Duodenal mucosa (tissue), 2 donors: ENCODE measurements around the gene FIZ1.

Experiments
- H3K27ac ChIP-seq: one replicate; pipeline ENCODE4 v1.7.0; 2013; ENCODE audit warnings: low read depth, low read length
- H3K27me3 ChIP-seq, 2 donors: one replicate each; pipeline ENCODE4 v1.7.0; 2013; ENCODE audit warnings: low read length in 2 of 2, control low read depth in 1 of 2; ENCODE audit not compliant: insufficient read depth in 2 of 2, control insufficient read depth in 1 of 2
- H3K36me3 ChIP-seq, 2 donors: one replicate each; pipeline ENCODE4 v1.7.0; 2013; ENCODE audit warnings: low read length in 2 of 2, control low read depth in 1 of 2; ENCODE audit not compliant: insufficient read depth in 2 of 2, control insufficient read depth in 1 of 2
- H3K4me1 ChIP-seq, 2 donors: one replicate each; pipeline ENCODE4 v1.7.0; 2013; ENCODE audit warnings: low read length in 2 of 2, control low read depth in 1 of 2; ENCODE audit not compliant: insufficient read depth in 2 of 2, control insufficient read depth in 1 of 2
- H3K4me3 ChIP-seq, 2 donors: one replicate each; pipeline ENCODE4 v1.7.0; 2013; ENCODE audit warnings: low read length in 2 of 2, low read depth in 1 of 2
- H3K9ac ChIP-seq, 2 donors: one replicate each; pipeline ENCODE4 v1.7.0; 2013; ENCODE audit warnings: low read length in 2 of 2, low read depth in 1 of 2
- H3K9me3 ChIP-seq, 2 donors: one replicate each; pipeline ENCODE4 v1.7.0; 2013; ENCODE audit warnings: low read length in 2 of 2, control low read depth in 1 of 2; ENCODE audit not compliant: control insufficient read depth in 1 of 2

FIZ1 gene

DNA sequence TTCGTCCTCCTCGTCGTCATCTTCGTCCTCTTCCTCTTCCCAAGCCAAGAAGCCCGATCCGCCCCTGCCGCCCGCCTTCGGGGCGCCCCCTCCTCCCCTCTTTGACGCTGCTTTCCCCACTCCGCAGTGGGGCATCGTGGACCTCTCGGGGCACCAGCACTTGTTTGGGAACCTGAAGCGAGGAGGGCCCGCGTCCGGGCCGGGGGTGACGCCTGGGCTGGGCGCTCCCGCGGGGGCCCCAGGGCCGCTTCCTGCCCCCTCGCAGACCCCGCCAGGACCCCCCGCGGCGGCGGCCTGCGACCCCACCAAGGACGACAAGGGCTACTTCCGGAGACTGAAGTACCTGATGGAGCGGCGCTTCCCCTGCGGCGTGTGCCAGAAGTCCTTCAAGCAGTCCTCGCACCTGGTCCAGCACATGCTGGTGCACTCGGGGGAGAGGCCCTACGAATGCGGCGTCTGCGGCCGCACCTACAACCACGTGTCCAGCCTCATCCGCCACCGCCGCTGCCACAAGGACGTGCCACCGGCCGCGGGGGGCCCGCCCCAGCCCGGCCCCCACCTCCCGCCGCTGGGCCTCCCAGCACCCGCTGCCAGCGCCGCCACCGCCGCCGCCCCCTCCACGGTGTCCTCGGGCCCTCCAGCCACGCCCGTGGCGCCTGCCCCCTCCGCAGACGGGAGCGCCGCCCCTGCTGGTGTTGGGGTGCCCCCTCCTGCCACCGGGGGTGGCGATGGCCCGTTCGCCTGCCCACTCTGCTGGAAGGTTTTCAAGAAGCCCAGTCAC, 14.8 kb upstream of the FIZ1 start:
- Histone ChIP-seq H3K4me3 (no peak overlapping the region), H3K36me3 (peaks cover 6 to 32% of the 10 kb centered on the region in 2 donors), H3K9me3 (no peaks in the 10 kb centered on the region), H3K27me3 (no peaks in the 10 kb centered on the region), H3K4me1 (no peaks in the 10 kb centered on the region), H3K9ac (no peak overlapping the region), H3K27ac (no peak overlapping the region)

- peaks cover 6 to 32% of the 10 kb centered on the region in 2 donors for H3K36me3 ChIP-seq
- H3K9me3 ChIP-seq = no peaks in the 10 kb centered on the region
Observed at GRCh38 chr19:55613396-55613795, 14.1 kb upstream of the FIZ1 start.

GRCh38 chr19:55611983-55612645, 12.8 kb upstream of the FIZ1 start:
- H3K9ac ChIP-seq = no peak overlapping the region

More at GRCh38 chr19:55613396-55613795, 14.1 kb upstream of the FIZ1 start:
- no peak overlapping the region for H3K9ac ChIP-seq
- no peaks in the 10 kb centered on the region for H3K27me3 ChIP-seq
- H3K27ac ChIP-seq = no peak overlapping the region
- H3K4me1 ChIP-seq = no peaks in the 10 kb centered on the region
- no peak overlapping the region for H3K4me3 ChIP-seq

GRCh38 chr19:55611300-55611982, 12.1 kb upstream of the FIZ1 start:
- Histone ChIP-seq H3K36me3 (peaks cover 0 to 23% of the 10 kb centered on the region in 2 donors), H3K4me3 (no peak overlapping the region), H3K27me3 (no peaks in the 10 kb centered on the region), H3K4me1 (peaks cover 5 to 7% of the 10 kb centered on the region in 2 donors), H3K9me3 (no peaks in the 10 kb centered on the region), H3K9ac (no peak overlapping the region), H3K27ac (no peak overlapping the region)

More at GRCh38 chr19:55611983-55612645, 12.8 kb upstream of the FIZ1 start:
- Histone ChIP-seq H3K9me3 (no peaks in the 10 kb centered on the region), H3K27ac (no peak overlapping the region), H3K27me3 (no peaks in the 10 kb centered on the region), H3K4me3 (no peak overlapping the region), H3K36me3 (peaks cover under 1 to 28% of the 10 kb centered on the region in 2 donors), H3K4me1 (peaks cover 0 to under 1% of the 10 kb centered on the region in 2 donors)

DNA sequence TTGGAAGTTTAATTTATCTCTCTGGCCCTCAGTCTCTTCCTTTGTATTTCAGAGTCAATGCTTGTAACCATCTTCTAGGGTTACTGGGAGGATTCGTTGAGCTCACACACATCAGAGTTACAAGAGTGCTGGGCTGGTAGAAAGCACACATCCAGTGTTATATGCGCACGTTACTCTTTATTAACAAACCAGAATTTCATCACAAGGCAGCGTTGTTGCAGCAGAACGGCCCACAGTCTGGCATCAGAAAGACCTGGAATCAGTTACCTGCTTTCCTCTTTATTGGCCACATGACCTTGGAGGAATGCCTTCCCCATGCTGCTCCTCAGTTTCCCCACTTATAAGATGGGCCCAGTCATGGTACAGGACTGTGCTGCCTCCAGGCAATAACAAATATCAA, 10.0 kb upstream of the FIZ1 start:
- H3K27me3 ChIP-seq = no peaks in the 10 kb centered on the region
- no peaks in the 10 kb centered on the region for H3K9me3 ChIP-seq
- H3K4me3 ChIP-seq = no peak overlapping the region
- H3K36me3 ChIP-seq = peaks cover 0 to 15% of the 10 kb centered on the region in 2 donors
- H3K27ac ChIP-seq = no peak overlapping the region
- H3K9ac ChIP-seq = no peak overlapping the region
- peaks cover 8 to 16% of the 10 kb centered on the region in 2 donors for H3K4me1 ChIP-seq

DNA sequence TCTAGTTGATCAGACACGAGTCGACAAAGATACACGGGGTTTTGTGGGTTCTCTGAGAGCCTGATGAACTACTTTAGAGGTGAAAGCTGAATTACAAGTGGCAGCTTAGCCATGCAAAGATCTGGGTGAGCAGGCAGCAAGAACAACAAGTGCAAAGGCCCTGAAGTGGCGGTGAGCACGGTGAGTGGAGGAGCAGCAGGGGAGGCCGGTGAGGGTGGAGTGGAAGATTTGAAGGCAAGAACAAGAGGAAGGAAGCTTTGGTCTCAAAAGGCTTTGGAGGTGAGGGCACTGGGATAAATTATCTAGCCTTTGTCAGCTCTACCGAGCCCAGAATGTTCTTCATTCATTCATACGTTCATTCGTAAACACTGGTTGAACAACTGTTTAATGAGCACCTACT, 7.5 kb upstream of the FIZ1 start:
- peak overlapping the region in 1 of 2 donors; percentile 94 for H3K9ac ChIP-seq
- no peak overlapping the region for H3K27ac ChIP-seq
- H3K4me1 ChIP-seq = peaks cover 8 to 22% of the 10 kb centered on the region in 2 donors
- peaks cover 0 to 15% of the 10 kb centered on the region in 2 donors for H3K36me3 ChIP-seq
- H3K27me3 ChIP-seq = no peaks in the 10 kb centered on the region
- H3K4me3 ChIP-seq = peak overlapping the region in 1 of 2 donors; percentile 94
- no peaks in the 10 kb centered on the region for H3K9me3 ChIP-seq

- peak overlapping the region; percentile 92 to 94 for H3K4me3 ChIP-seq
Observed at GRCh38 chr19:55606471-55606787, 7.1 kb upstream of the FIZ1 start.

DNA sequence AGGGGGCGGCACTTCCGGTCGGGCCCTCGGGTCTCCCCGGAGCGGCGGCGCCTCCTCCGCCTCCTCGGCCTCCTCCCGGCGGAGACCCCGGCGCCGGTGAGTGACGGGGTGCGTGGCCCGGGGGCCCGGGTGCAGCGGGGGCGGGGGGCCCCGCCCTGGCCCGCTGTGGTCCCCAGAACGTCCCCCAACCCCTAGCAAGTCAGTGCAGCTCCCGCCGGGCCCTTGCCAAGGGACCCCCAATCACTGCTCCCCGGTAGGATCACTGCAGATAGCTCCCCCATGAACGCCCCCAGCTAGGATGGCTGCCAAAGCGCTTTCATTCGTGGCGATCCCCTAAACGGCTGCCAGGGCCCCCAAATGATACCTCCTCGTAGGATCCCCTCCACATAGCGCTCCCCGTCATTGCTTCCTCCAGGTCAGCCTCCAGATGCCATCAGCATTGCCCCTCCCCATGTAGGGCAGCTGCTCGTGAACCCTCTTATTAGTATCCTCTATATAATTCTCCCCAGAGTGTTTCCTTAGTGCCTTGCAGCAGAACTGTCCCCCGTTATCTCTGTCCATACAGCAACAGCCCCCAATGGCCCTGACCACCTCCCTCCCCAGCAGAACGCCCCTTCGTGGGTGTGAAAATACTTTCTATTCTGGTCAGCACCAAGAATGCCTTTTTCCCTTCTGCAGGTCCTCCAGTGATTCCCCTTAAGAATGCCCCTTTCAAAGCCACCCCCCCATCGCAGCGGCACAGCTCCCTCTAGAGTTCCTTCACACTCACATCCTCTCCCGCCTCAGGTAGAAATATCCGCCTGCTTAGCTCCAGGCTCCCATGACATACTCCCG, 6.5 kb upstream of the FIZ1 start, which contains the start of gene ZNF865:
Gene ZNF865 (plus strand): TSS at position 11 of the 834 bp plus-strand sequence. CDS start 7,972 bp downstream, outside the sequence.
- Histone ChIP-seq H3K36me3 (peaks cover 0 to 15% of the 10 kb centered on the region in 2 donors), H3K4me1 (peaks cover 15 to 28% of the 10 kb centered on the region in 2 donors), H3K27ac (peak within 1 kb of the TSS; percentile 88), H3K4me3 (peak within 1 kb of the TSS; percentile 92 to 94), H3K9me3 (no peaks in the 10 kb centered on the region), H3K27me3 (no peaks in the 10 kb centered on the region), H3K9ac (peak within 1 kb of the TSS; percentile 61 to 94)

More at GRCh38 chr19:55606471-55606787, 7.1 kb upstream of the FIZ1 start:
- peaks cover 0 to 15% of the 10 kb centered on the region in 2 donors for H3K36me3 ChIP-seq
- peak overlapping the region; percentile 61 to 94 for H3K9ac ChIP-seq
- no peaks in the 10 kb centered on the region for H3K27me3 ChIP-seq
- no peak overlapping the region for H3K27ac ChIP-seq
- no peaks in the 10 kb centered on the region for H3K9me3 ChIP-seq
- H3K4me1 ChIP-seq = peaks cover 9 to 22% of the 10 kb centered on the region in 2 donors

DNA sequence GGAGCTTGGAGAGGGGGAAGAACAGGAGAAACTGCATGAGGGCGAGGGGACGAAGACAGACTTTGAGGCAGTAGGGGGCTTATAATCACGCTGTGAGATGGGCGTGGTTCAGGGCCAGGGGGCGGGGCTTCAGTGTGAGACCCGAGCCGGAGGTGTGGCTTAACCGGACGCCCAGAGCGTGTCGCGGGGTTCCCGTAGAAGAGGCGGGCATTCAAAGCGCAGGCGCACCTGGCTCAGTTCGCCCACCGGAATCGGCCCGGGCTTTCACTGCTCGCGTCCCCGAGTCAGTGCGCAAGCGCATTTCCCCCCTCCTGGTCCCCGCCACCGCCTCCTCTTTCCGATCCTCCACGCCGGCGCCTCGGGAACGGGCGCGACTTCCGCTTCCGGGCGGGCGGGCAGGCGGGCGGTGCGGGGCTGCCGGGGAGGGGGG, 5.9 kb upstream of the FIZ1 start:
- Histone ChIP-seq H3K4me1 (peaks cover 18 to 31% of the 10 kb centered on the region in 2 donors), H3K27ac (peak overlapping the region; percentile 88), H3K4me3 (peak overlapping the region; percentile 76 to 94), H3K36me3 (peaks cover 0 to 10% of the 10 kb centered on the region in 2 donors), H3K27me3 (no peaks in the 10 kb centered on the region), H3K9me3 (no peaks in the 10 kb centered on the region), H3K9ac (peak overlapping the region; percentile 59 to 94)
